ENCODE measurements around the gene TMEFF2. TPM values are rescaled to one million over a fixed set of nuclear protein-coding genes. Genes with fewer than 3 reads are reported as not detected.

The TMEFF2 gene
- total RNA-seq, 1 donor from 2014 or later: not detected

DNA sequence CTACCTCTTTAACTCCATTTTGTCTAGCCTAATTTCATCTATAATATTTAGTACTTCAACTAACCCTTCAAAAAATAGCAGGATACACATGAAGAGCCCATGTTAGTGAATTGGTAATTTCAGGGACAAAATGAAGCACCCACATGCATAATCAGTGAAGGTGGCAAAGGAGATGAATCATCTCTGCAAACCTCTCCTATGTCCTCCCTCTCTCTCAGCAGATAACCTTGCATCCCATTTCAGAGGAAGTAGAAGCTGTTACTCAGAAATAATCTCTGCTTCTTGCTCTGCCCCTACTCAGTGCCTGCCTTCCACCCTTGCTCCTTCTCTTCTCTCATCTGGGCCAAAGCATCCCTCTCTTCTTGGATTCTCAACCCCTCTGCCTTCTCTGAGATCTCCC is 287.6 kb downstream of the TMEFF2 start:
- H3K4me1 ChIP-seq: no peaks in the 10 kb centered on the region
- no peak overlapping the region for H3K4me3 ChIP-seq
- TF ChIP-seq POLR2A (IDR thresholded peaks at IDR 0.05) (no peak), POLR2AphosphoS5 (IDR thresholded peaks at IDR 0.05; ENCODE audit: insufficient read depth in 1 of 2, low read depth in 1 of 2) (no peak)
- TF ChIP-seq, protein P1, sequence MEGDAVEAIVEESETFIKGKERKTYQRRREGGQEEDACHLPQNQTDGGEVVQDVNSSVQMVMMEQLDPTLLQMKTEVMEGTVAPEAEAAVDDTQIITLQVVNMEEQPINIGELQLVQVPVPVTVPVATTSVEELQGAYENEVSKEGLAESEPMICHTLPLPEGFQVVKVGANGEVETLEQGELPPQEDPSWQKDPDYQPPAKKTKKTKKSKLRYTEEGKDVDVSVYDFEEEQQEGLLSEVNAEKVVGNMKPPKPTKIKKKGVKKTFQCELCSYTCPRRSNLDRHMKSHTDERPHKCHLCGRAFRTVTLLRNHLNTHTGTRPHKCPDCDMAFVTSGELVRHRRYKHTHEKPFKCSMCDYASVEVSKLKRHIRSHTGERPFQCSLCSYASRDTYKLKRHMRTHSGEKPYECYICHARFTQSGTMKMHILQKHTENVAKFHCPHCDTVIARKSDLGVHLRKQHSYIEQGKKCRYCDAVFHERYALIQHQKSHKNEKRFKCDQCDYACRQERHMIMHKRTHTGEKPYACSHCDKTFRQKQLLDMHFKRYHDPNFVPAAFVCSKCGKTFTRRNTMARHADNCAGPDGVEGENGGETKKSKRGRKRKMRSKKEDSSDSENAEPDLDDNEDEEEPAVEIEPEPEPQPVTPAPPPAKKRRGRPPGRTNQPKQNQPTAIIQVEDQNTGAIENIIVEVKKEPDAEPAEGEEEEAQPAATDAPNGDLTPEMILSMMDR (IDR thresholded peaks at IDR 0.05): no peak
- no peak for DNase-seq (ENCODE audit: extremely low spot score in 2 of 2)
- no peaks in the 10 kb centered on the region for H3K36me3 ChIP-seq
- no peak overlapping the region for H3K27ac ChIP-seq
- H3K27me3 ChIP-seq: no peaks in the 10 kb centered on the region
- no peaks in the 10 kb centered on the region for H3K9me3 ChIP-seq
- intact Hi-C loops (cut with DNase I): no loop called here

DNA sequence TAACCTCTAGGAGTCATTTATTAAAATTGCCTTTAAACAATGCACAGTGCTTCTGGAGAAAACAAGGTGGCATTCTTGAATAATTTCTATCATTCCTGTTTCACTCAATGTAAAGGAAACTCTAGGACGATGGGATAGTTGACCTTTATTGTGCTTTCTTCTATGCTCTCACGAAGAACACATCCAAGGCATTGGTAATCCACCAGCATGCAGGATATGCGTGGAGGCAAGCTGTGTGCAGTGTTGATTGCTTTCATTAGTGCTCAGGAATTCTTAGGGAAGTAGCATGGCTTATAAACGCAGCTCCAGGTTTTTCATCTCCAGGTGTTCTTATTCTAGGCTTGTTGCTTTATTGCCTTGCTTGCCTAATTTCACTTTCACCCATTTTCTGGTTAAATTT is 289.4 kb downstream of the TMEFF2 start:
- Histone ChIP-seq H3K4me1 (no peaks in the 10 kb centered on the region), H3K9me3 (no peaks in the 10 kb centered on the region), H3K4me3 (no peak overlapping the region), H3K36me3 (no peaks in the 10 kb centered on the region), H3K27ac (no peak overlapping the region), H3K27me3 (no peaks in the 10 kb centered on the region)
- no peak for DNase-seq (ENCODE audit: extremely low spot score in 2 of 2)
- TF ChIP-seq POLR2A (IDR thresholded peaks at IDR 0.05) (no peak), POLR2AphosphoS5 (IDR thresholded peaks at IDR 0.05; ENCODE audit: insufficient read depth in 1 of 2, low read depth in 1 of 2) (no peak)
- TF ChIP-seq, protein P1 (IDR thresholded peaks at IDR 0.05): no peak
- intact Hi-C loops (cut with DNase I): no loop called here

DNA sequence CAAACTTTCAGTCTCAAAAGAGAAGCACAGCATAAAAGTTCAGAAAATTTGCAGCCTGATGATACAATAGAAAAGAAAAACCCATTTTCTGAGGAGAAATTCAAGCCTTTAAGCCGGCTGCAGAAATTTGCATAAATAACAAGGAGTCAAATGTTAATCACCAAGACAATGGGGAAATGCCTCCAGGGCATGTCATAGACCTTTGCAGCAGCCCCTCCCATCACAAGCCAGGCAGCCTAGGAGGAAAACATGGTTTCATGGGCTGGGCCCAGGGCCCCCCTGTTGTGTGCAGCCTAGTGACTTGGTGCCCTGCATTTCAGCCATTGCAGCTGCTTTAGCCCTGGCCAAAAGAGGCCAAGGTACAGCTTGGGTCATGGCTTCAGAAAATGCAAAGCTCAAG is 293.7 kb downstream of the TMEFF2 start:
- Histone ChIP-seq H3K36me3 (no peaks in the 10 kb centered on the region), H3K4me3 (no peak overlapping the region), H3K9me3 (no peaks in the 10 kb centered on the region), H3K4me1 (peaks cover 14% of the 10 kb centered on the region), H3K27me3 (no peaks in the 10 kb centered on the region), H3K27ac (no peak overlapping the region)
- intact Hi-C loops (cut with DNase I): no loop called here
- DNase-seq (ENCODE audit: extremely low spot score in 2 of 2): no peak
- TF ChIP-seq POLR2A (IDR thresholded peaks at IDR 0.05) (no peak), POLR2AphosphoS5 (IDR thresholded peaks at IDR 0.05; ENCODE audit: insufficient read depth in 1 of 2, low read depth in 1 of 2) (no peak)
- TF ChIP-seq, protein P1 (IDR thresholded peaks at IDR 0.05): no peak

DNA sequence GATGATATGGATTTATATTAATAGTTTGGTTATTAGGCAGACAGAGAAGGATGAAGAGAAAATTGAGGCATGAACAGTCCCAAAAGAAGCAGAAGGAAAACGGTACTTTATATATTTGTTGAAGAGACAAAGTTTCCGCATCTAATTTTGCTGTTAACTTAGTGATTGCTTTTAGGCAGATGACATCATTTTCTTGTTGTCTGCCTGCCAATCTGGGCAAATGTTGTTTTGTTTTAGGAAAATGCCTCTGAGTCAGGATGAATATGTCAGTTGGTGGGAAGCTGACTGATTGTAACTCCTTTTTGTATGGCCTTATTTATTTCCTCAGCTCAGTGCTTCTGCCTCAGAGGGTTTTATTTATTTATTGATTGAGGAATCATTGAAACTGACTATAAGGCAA is 295.3 kb downstream of the TMEFF2 start:
- Histone ChIP-seq H3K4me3 (no peak overlapping the region), H3K27ac (no peak overlapping the region), H3K27me3 (no peaks in the 10 kb centered on the region), H3K4me1 (peaks cover 24% of the 10 kb centered on the region), H3K9me3 (no peaks in the 10 kb centered on the region), H3K36me3 (no peaks in the 10 kb centered on the region)
- intact Hi-C loops (cut with DNase I): no loop called here
- TF ChIP-seq POLR2AphosphoS5 (IDR thresholded peaks at IDR 0.05; ENCODE audit: insufficient read depth in 1 of 2, low read depth in 1 of 2): peak in 1 of 2 donors; percentile 17
- TF ChIP-seq, protein P1 (IDR thresholded peaks at IDR 0.05): no peak
- no peak for DNase-seq (ENCODE audit: extremely low spot score in 2 of 2)
